Brain pericyte (primary cell): ENCODE measurements around the gene ZNF319.

Experiments
- DNase-seq: peaks from one replicate; pipeline ENCODE4 v3.0.0-alpha.2; 2012; ENCODE audit warnings: low read depth, low spot score

The ZNF319 gene

DNA sequence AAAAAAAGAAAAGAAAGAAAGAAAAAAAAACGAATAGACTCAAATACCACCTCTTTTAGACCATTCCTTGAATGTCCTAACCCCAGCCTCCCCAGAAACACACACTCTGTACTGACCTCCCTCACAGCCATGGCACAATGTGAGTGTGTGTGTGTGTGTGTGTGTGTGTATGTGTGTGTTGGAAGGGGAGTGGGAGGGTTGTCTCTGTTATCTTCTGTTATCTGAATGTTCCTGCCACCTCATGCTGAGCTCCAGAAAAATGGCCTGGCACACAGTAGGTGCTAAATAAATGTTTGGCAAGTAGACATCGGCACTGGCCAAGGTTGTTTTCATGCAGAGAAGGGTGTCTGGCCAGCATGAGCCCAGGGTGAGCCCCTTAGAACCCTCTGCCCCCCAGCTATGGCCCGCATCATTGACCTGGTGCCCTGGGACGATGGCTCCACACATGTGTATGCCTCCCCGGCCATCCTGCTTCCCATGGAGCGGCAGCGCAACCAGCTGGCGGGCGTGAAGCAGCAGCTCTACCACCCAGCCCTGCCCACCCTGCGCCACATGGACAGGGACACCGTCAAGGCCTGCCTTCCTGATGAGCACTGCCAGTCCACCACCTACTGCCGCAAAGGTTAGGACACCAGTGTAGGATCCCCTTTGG, 22.9 kb downstream of the ZNF319 start:
- no peak for DNase-seq

DNA sequence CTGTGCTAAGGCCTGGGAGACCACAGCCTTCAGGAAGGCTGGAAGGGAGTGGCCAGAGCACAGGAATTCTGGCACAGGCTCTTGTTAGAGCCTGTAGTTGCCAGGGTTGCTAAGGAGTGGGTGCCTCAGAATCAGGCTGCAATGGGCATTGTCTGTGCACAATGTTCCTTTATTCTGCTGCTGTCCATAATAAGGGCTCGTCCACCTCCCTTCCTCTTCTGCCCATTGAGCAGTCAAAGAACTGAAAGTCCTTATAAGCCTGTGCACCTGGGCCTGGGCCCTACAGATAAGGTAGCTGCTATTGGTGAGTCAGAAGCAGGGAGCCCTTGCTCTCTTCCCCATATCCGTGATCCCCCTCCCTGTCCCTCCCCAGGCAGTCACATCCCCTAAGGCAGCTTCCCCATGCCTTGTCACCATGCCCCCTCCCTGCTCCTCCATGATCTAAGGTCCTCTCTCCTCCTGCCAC, 24.1 kb downstream of the ZNF319 start:
- no peak for DNase-seq

DNA sequence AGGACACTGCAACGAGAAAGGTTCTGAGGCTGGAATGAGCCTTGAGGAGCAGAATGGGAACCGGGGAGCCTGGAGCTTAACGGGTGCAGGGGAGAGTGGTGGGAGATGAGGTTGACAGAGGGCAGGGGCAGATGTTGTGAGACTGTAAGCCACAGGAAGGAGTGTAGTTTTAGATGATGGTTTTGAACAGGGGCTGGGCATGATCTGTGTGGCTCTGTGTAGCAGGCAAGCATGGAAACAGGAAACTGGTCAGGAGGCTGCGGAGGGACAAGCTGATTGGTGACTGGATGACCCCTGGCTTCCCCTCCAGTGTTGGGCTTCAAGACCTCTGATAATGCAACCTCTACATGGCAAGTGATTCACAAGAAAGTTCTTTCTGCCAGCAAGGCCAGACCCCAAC, 28.2 kb downstream of the ZNF319 start:
- no peak for DNase-seq

DNA sequence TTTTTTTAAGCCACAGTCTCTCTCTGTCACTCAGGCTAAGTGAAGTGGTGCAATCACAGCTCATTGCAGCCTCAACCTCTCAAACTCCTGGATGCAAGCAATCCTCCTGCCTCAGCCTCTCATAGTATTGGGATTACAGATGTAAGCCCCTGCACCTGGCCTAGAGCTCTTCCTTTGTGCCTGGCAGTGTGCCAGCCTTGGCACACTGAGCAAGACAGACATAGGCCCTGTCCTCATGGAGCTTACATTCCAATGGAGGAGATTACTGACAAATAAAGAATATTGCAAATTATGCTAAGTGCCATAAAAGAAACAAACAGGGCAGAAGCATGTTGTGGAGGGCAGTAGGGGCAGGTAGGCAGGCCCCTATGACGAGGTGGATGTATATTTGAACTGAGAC, 28.6 kb downstream of the ZNF319 start:
- no peak for DNase-seq

DNA sequence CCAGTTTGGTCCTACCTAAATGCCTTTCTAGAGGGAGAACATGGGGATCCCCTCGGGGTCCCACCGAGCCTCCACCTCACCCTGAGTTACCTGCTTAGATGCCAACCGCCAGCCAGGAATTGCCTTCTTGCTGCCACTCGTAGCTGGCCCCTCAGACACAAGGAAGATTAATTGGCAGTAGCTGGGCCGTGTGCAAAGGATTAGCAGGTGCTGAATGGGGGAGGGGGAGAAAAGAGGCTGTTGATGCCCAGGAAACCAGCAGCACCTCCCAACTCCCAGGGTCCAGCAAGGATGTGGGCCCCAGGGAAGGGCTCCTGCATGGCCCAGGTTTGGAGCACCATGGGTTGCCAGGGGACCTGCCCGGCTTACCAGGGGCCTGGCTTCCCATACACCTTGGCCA, 29.5 kb downstream of the ZNF319 start, which contains the start of gene CNGB1:
TSS of gene CNGB1 (minus strand) at position 159 of the 400 bp plus-strand sequence. CDS start 3,842 bp downstream, outside the sequence.
- no peak for DNase-seq

DNA sequence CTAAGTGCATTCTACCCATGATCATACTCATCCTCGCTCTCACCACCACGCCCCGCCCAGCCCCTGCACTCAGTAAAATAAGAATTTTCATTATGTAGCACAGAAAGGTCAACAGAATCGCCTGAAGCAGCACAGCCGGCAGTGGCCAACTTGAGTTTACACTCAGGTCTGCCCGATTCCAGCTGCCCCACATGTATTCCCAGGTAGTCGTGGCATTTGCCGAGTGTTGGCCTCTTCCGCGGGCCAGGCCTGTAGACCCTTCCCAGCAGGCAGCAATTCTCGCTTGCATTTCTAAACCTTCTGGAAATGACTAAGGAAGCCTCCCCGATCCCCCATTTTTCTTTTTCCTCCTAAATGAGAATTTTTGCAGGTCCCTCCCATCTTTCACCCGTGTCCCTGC, 30.2 kb downstream of the ZNF319 start:
- no peak for DNase-seq

DNA sequence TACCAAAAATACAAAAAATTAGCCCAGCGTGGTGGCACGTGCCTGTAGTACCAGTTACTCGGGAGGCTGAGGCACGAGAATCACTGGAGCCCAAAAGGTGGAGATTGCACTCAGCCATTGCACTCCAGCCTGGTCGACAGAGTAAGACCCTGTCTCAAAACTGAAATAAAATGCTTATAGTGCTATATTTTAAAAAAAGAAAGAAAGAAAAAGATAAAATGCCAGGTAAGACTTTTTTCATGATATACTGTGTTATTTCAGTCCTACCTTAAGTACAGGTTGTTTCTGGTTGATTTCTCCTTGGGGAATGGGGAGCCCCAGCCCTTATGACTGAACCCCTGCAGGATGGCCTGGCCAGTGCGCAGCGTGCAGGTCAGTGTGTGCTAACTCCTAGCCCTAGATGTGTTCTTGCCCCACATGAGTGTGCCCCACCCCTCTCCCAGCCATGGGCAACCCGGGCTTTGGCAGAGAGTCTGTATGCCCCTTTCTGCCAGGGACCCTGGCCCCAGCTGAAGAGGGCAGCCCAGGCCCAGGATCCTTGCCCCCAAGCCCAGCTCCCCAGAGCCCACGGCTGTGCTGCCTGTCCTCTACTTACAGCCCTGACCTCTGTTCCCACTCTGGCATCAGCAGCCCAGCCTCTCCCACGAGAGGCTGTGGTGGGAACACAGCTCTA, 30.9 kb downstream of the ZNF319 start:
- no peak for DNase-seq

DNA sequence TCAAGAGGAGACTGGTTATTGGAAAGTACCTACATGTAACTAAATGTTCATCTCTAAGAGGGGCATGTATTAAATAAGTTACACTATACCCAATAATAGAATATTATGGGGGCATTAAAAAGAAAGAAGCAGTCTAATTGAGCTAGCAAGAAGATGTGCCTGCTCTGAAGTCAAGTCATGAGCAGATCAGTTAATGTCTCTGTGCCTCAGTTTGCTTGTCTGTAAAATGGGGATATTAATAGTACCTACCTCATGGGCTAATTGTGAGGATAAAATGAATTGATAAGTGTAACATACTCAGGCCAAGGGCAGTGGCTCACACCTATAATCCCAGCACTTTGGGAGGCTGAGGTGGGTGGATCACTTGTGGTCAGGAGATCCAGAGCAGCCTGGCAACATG, 32.6 kb downstream of the ZNF319 start:
- no peak for DNase-seq

DNA sequence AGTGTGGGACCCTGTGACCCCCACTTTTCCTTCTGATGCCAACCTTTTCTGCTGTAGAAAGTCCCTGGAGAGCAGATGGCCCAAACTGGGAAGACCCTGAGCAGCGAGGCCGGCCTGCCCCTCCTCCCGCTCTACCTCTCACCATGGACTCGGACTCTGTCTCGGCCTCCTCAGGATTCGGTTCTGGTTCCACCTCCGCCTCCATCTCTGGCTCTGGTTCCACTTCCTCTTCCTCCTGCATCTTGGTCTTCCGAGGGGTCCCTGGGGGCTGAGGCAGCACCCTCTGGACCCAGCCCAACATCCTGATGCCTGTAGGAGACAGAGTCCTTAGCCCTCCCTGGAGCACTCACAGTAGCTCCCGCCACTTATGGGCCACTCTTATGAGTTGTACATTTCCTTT, 33.5 kb downstream of the ZNF319 start:
- no peak for DNase-seq

DNA sequence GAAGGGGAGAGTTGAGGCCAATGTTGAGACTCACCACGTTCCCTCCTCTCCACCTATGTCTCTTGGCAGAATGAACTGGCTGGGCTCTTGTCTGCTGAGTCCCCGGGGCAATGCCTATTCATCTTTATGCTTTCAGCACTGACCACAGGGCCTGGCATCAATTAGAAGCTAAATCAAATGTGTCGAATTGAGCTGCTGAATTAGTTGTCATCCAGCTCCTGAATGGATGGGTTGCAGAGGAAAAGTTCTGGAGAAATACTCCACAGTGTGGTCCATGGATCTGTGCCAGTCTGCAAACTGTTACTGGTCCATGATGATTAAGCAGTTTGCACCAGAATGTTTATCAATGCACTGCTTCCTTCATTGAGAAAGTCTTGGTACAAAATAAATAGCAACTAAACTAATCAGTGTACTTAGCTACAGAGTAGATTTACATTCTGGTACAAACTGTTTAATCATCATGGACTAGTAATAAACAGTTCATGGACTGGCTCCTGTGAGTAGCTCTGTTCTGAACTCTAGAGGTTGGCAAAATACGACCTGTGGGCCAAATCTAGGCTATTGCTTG, 34.2 kb downstream of the ZNF319 start:
- no peak for DNase-seq

DNA sequence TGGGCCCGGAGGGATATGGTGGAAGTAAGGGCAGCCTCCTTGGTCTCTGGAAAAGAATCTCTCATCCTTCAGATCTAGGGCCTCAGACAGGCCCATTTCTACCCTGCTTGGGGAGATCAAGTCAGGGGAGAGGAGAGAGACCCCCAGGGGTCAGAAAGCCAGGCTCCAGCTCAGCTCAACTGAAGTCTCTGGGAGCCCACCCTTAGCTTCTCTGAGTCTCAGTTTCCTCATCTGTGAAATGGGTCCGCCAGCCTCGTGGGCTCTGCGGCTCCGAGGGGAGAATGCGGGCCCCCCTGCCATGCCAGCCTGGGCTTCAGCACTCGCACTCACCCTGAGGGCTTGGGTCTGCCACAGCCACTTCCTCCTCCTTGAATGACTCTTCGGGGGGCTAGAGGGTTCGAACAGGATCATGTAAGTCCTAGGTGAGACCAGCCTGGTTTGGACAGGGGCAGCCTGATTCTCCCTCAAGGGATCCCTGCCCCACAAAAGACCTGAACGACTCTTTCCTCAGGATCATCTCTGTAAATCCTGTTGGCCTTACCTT, 36.2 kb downstream of the ZNF319 start:
- DNase-seq = no peak

DNA sequence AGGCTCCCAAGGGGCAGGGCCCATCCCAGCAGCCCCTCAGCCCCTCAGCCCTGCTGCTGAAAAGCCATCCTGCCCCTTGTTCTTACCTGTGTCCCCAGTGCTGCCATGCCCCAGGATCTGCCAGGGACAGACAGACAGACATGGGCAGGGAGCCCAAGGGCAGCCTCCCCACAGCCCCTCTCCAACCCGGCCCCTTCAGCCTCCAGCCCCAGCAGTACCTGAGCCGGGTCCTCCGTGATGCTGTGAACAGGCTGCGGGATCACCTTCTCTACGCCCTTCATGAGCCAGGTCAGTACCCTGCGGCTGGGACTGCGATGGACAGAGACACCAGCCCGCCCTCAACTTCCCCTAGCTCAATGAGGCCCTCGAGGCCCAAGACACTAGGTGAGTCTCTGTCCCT, 37.7 kb downstream of the ZNF319 start:
- DNase-seq = no peak

DNA sequence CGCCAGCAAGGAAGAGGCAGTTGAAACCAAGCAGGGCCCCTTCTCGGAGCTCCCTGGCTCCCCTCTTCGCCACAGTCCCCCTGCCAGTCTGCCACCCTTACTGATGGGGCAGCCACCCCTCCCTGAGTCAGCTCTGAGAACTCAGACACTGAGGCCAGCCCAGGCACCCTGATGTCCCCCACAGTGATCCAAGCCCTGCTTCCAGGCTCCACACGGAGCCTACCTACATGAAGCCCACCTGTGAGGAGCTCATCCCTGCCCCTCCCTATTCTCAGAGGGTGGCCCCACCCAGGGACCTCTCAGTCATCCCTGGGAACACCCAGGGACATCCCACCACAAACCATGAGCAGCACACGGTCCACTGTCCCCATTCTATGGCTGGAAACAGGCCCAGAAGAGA, 38.4 kb downstream of the ZNF319 start:
- no peak for DNase-seq

DNA sequence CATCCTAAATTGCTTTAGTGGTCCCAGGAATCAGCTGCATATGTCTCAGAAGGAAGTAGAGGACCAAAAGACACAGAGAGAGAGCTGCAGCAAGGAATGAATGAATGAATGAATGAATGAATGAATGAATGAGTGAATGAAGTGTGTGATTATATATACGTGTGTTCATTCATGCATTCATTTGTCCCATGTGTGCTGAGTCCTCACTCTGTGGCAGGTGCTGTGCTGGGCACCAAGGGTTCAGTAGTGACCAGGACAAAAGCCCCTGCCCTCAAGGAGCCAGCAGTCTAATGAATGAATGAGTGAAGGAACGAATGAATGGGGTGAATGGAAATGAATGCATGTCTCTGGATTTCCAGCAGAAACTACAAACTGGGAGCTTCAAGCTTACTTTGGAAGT, 38.9 kb downstream of the ZNF319 start:
- DNase-seq = no peak

DNA sequence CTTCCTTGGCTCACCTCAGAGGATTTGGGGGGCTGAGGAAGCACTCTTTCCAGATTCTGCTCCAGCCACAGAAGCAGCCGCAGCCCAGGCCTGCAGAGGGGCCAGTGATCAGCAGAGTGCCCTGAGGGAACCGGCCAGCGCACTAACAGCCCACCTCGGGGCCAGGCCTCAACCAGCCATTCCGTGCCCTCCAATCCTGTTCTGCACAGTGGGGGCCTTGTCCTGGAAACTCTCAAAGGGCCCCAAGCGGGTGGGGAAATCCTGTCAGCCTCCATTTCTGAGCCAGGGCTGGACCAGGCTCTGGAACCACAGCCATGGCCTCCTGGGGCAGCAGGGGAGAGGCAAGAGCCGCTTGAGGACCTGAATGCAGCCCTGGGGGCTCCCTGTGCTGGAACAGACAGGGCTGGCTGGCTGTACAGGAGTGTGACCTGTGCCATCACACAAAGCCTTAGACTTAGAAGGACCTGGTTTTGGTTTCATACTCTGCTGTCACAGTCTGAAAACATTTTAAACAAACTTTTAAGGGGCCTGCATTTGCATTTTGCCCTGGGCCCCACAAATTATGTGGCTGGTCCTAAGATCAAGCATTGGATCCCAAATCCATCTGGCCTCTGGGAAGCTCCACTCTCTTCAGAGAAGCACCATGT, 39.5 kb downstream of the ZNF319 start:
- no peak for DNase-seq

DNA sequence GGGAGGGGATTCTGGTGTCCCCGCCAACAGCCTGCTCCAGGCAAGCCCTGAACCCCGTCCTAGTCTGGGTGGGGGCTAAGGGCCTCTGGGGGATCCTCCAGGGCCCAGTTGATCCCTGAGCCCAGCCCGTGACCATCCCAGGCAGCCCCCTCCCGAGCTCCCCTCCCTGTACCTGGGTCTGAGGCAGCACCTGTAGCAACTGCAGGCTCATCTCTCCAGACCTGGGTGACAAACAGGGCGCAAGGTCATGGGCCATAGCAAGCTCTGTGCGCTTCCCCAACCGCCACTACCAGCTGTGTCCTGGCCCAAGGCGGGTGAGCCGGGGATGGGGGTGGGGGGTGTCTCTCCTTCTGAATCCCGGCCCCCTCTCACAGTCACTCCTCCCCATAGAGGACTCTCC, 40.2 kb downstream of the ZNF319 start:
- DNase-seq = no peak

DNA sequence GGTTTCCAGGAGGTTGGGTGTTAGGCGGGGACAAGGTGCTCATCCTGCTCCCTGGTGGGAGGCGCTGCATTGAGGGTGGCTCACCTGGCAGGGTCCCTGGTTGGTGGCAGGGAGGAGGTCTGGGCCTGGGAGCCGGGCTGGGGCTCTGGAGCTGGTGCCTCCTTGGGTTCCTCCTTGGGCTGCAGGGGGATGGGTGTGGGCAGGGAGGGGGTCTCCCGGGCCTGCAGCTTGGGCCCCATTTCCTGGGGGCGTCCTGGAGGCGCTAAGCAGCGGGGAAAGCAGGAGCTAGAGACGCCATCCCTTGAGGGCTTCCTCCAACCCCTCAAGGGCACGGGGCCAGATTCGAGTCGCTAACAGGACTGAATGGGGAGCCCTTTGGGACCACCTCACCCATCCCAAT, 40.7 kb downstream of the ZNF319 start:
- no peak for DNase-seq

DNA sequence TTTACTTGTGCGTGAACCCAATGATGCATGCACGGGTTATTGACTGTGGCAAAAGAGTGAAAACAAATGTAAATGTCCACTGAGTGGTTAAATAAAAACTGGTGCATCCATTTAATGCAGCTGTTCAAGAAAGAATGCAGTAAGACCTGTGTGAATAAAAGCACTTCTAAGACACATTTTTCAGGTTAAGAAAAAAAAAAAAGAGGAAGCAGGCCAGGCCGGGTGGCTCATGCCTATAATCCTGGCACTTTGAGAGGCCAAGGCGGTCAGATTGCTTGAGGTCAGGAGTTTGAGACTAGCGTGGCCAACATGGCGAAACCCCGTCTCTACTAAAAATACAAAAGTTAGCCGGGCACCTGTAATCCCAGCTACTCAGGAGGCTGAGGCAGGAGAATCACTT, 41.4 kb downstream of the ZNF319 start:
- no peak for DNase-seq

DNA sequence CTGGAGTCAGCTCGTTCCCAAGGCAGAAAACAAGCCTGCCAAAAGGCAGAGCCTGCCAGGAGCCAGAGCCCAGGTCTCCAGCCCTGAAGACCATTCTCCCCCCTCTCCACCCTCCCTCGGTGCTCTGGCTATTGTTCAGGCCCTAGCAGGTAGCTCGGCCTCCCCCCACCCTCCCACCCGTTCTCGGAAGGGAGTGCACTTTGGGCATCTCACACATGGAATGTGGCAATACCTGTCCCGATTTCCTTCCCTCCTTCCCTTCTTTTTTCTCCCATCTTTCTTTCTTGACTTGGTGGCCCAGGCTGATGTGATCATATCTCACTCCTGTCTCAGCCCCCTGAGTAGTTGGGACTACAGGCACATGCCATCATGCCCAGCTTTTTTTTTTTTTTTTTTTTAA, 41.9 kb downstream of the ZNF319 start:
- DNase-seq = no peak

DNA sequence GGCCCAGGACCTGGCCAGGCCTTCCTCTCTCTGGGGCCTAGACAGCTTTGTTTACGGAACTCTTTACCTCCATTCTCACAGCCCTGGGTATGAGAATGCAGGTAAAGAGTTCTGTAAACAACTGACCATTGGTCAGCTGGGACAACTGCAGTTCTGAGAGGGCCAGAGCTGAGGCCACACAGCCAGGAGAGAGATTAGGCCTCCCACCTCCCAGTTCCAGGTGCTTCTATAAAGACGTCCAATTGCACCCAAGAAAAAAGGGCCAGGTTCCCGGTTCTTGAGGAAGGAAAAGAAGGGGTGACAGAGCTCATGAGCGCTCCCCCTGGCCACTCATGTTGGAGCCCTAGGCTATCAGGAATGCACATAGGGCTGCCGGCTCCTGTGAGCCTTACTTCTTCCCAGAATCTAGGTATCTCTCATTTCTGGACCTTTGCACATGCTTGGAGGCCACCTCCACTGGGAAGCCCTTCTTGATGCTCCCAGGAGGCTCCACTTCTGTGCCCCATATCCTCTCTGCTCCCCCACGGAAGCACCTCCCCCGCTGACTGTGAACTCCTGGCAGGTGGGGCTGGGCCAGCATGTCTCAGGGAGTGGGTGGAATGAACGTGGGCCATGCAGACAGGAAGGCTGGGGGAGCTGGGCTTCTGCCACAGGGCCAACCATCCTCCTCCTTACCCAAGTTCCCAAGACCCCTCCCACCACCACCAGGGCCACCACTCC, 42.6 kb downstream of the ZNF319 start:
- no peak for DNase-seq

DNA sequence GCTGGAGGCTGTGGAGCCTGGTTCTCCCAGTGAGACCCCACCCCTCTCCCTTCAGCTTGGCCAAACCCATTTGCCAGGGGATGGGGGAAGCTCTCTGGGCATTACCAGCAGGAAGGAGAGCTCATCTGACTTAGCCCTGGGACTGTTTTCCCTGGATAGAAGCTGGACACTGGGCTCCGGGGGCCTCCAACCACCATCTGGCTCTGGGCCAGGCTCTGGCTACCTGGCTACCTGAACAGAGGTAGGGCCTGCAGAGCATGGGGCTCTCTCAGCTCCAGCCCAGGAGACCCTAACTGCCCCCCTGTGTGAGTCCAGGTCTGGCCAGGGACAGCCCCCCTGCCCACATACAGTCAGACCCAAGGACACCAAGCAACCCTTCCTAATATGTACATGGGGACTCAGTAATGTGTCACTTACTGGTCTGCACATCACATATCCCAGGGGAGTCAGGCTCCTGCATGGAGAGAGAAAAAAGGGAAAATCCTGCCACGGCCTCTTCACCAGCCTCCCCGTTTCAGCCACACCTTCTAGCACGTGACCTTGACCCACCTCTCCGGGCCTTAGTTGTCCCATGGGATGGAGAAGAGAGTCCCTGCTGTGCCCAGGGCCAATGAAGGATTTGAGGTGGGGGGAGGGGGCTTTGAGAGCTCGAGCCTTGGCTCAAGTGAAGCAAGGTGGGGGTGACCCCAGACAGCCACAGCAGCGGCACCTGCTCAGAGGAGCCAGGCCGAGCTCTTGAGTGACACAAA, 43.4 kb downstream of the ZNF319 start:
- DNase-seq = no peak
